HepG2 (cell line): ENCODE results near the gene SLX9. TPM values are rescaled to one million over a fixed set of nuclear protein-coding genes. Genes with fewer than 3 reads are reported as not detected.
A peak's percentile ranks its signal among the peaks of the same experiment; 100 is the strongest.

Source experiments
- AGO2 ChIP-seq: fragments of 200-400 bp; formaldehyde crosslinking; optimal IDR thresholded peaks from 2 replicates; pipeline ENCODE3; 2017; ENCODE audit warnings: mild to moderate bottlenecking, low read depth, low read length, moderate library complexity
- DNMT3B ChIP-seq: conservative IDR thresholded peaks from 2 replicates; pipeline ENCODE4 v1.6.1; 2016; ENCODE audit warnings: missing biosample characterization, control low read depth
- FOXO4 ChIP-seq: sonication (generic); formaldehyde crosslinking; conservative IDR thresholded peaks from 2 replicates; pipeline ENCODE4 v1.8.1; 2023; ENCODE audit warnings: missing genetic modification reagents
- GABPA ChIP-seq, 2 experiments: IDR thresholded peaks; 2 replicates each; pipeline ENCODE4 v1.6.1; 2011 to 2016; ENCODE audit warnings: low read depth in 2 of 2, low read length in 1 of 2, missing biosample characterization in 1 of 2, missing genetic modification characterization in 1 of 2
- GATAD1 ChIP-seq: IDR thresholded peaks from 2 replicates; pipeline ENCODE4 v1.6.1; 2016; ENCODE audit warnings: missing genetic modification reagents, missing compliant biosample characterization
- MXI1 ChIP-seq: IDR thresholded peaks from 3 replicates; pipeline ENCODE4 v1.6.1; 2012; ENCODE audit warnings: low read depth, low read length, inconsistent platforms, borderline replicate concordance
- NFE2L1 ChIP-seq: sonication (generic); formaldehyde crosslinking; IDR thresholded peaks from 2 replicates; pipeline ENCODE4 v1.4.0; 2020; ENCODE audit warnings: missing genetic modification reagents, mild to moderate bottlenecking, borderline replicate concordance
- REPIN1 ChIP-seq: sonication (generic); formaldehyde crosslinking; IDR thresholded peaks from 2 replicates; pipeline ENCODE4 v1.8.0; 2022; ENCODE audit warnings: missing genetic modification reagents, low read depth, mild to moderate bottlenecking, borderline replicate concordance
- RXRB ChIP-seq: IDR thresholded peaks from 2 replicates; pipeline ENCODE4 v1.6.1; 2016; ENCODE audit warnings: borderline replicate concordance, missing genetic modification reagents, missing compliant biosample characterization
- SALL1 ChIP-seq: sonication (generic); formaldehyde crosslinking; IDR thresholded peaks from 2 replicates; pipeline ENCODE4 v1.8.0; 2022; ENCODE audit warnings: mild to moderate bottlenecking, missing genetic modification reagents
- SSRP1 ChIP-seq: IDR thresholded peaks from 2 replicates; pipeline ENCODE4 v1.6.1; 2016; ENCODE audit warnings: control low read depth
- THAP8 ChIP-seq: sonication (generic); formaldehyde crosslinking; IDR thresholded peaks from 2 replicates; pipeline ENCODE4 v1.5.1; 2020; ENCODE audit warnings: missing genetic modification reagents, mild to moderate bottlenecking, borderline replicate concordance
- ZFP36 ChIP-seq: fragments of 150-350 bp; IDR thresholded peaks from 2 replicates; pipeline ENCODE4 v1.6.1; 2018; ENCODE audit warnings: borderline replicate concordance, low read length, low read depth; ENCODE audit not compliant: partially characterized antibody
- ZFP82 ChIP-seq: sonication (generic); formaldehyde crosslinking; IDR thresholded peaks from 2 replicates; pipeline ENCODE4 v1.5.1; 2020; ENCODE audit warnings: mild to moderate bottlenecking, missing genetic modification reagents, borderline replicate concordance
- ZNF160 ChIP-seq: sonication (generic); formaldehyde crosslinking; IDR thresholded peaks from 2 replicates; pipeline ENCODE4 v1.8.0; 2022; ENCODE audit warnings: mild to moderate bottlenecking, inconsistent platforms, missing genetic modification reagents
- ZNF276 ChIP-seq: sonication (generic); formaldehyde crosslinking; IDR thresholded peaks from 2 replicates; pipeline ENCODE4 v1.4.0; 2020; ENCODE audit warnings: mild to moderate bottlenecking, low read depth, missing genetic modification reagents
- ZNF432 ChIP-seq: sonication (generic); formaldehyde crosslinking; IDR thresholded peaks from 2 replicates; pipeline ENCODE4 v1.5.0; 2020; ENCODE audit warnings: missing genetic modification reagents, mild to moderate bottlenecking, borderline replicate concordance
- ZNF576 ChIP-seq: sonication (generic); formaldehyde crosslinking; IDR thresholded peaks from 2 replicates; pipeline ENCODE4 v1.4.0; 2020; ENCODE audit warnings: mild to moderate bottlenecking, missing genetic modification reagents
- ZNF766 ChIP-seq: sonication (generic); formaldehyde crosslinking; IDR thresholded peaks from 2 replicates; pipeline ENCODE4 v1.5.0; 2020; ENCODE audit warnings: missing genetic modification reagents, borderline replicate concordance
- ZNF780A ChIP-seq: sonication (generic); formaldehyde crosslinking; IDR thresholded peaks from 2 replicates; pipeline ENCODE4 v1.8.0; 2022; ENCODE audit warnings: mild to moderate bottlenecking, missing genetic modification reagents, moderate library complexity
- ZNF784 ChIP-seq: sonication (generic); formaldehyde crosslinking; IDR thresholded peaks from 2 replicates; pipeline ENCODE4 v1.5.1; 2020; ENCODE audit warnings: missing genetic modification reagents, mild to moderate bottlenecking, borderline replicate concordance
- polyA plus RNA-seq, 8 experiments: library from polyadenylated mRNA; depleted of rRNA in 3 of 8; stranded (reverse) in 7 of 8; unstranded in 1 of 8; fragments of >200 nt; fragmentation: Illumina TruSeq in 4 of 8; extraction: Trizol in 4 of 8; gene quantifications; 2 replicates each; pipeline versions ENCODE4 v1.2.1 to v1.2.3, GENCODE V29; 2011 to 2016; ENCODE audit warnings: low read depth in 4 of 8, missing spikeins in 1 of 8, mixed read lengths in 1 of 8; ENCODE audit not compliant: insufficient read depth in 1 of 8
- total RNA-seq, 5 experiments: library from RNA; depleted of rRNA; stranded (reverse); fragments of >200 nt; fragmentation: Illumina TruSeq; extraction: Trizol; gene quantifications; 2 replicates each; pipeline ENCODE4 v1.2.3, GENCODE V29; 2016; ENCODE audit warnings: low read depth in 1 of 5
- TF ChIP-seq, protein P1 (sequence below): sonication (generic); formaldehyde crosslinking; IDR thresholded peaks from 2 replicates; pipeline ENCODE4 v1.4.0; 2020; ENCODE audit warnings: mild to moderate bottlenecking, missing genetic modification reagents

SLX9 gene
- total and polyA plus RNA-seq, 2 of the 13 experiments (the other 11 are each of a cell fraction or from before 2014, with no cell fraction given): 21.0 to 47.1 TPM

DNA sequence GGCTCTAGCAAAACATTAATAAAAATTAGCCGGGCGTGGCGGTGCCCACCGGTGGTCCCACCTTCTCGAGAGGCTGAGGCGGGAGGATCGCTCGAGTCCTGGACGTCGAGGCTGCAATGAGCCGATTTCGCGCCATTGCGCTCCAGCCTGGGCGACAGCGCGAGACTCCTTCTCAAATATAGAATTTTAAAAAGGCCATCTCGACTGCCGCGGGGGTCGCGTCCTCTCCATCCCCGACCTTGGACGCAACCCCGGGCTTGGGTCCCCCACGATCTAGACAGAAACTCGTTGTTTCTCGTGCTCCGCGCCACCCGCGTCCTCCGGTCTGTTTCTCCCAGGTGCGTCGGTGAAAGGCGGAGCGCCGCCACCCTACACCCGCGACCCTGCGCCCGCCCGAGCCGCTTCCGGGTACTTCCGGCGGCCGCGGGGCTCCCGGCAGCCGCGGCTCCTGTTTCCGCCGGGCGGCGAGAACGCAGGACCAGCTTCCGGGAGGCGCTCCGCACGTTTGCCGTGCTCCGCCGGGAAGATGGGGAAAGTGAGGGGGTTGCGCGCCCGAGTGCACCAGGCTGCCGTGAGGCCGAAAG, at the start of gene SLX9 (continued):
- peak; percentile 88; the same call in 1 of the 2 replicates for TF ChIP-seq ZNF576 (CRISPR knock-in tag)
- no peak for TF ChIP-seq SSRP1
- TF ChIP-seq ZNF766 (CRISPR knock-in tag): 0 out of 2 replicates have a peak, but pooled peaks have one; percentile 28
- TF ChIP-seq MXI1: peak; percentile 93
- TF ChIP-seq SALL1: peak; percentile 91
- peak; percentile 75; the same call in 1 of the 2 replicates for TF ChIP-seq NFE2L1 (CRISPR knock-in tag)
- TF ChIP-seq REPIN1 (CRISPR knock-in tag): peak; percentile 79
- TF ChIP-seq THAP8 (CRISPR knock-in tag): no peak; the same call in 1 of the 2 replicates
- TF ChIP-seq, protein P1, sequence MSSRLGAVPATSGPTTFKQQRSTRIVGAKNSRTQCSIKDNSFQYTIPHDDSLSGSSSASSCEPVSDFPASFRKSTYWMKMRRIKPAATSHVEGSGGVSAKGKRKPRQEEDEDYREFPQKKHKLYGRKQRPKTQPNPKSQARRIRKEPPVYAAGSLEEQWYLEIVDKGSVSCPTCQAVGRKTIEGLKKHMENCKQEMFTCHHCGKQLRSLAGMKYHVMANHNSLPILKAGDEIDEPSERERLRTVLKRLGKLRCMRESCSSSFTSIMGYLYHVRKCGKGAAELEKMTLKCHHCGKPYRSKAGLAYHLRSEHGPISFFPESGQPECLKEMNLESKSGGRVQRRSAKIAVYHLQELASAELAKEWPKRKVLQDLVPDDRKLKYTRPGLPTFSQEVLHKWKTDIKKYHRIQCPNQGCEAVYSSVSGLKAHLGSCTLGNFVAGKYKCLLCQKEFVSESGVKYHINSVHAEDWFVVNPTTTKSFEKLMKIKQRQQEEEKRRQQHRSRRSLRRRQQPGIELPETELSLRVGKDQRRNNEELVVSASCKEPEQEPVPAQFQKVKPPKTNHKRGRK: 0 out of 2 replicates have a peak, but pooled peaks have one; percentile 61
- peak; percentile 97 for TF ChIP-seq GATAD1
- peak; percentile 7 for TF ChIP-seq ZFP36
- no peak for TF ChIP-seq RXRB (CRISPR knock-in tag)
- TF ChIP-seq DNMT3B: peak; percentile 16; the same call in 1 of the 2 replicates
- TF ChIP-seq ZNF432: no peak
- TF ChIP-seq ZNF780A (CRISPR knock-in tag): peak; percentile 76; the same call in 1 of the 2 replicates
- 0 out of 2 replicates have a peak, but pooled peaks have one; percentile 24 for TF ChIP-seq ZFP82 (CRISPR knock-in tag)
- 0 out of 2 replicates have a peak, but pooled peaks have one; percentile 81 for TF ChIP-seq ZNF276 (CRISPR knock-in tag)
- TF ChIP-seq ZNF784 (CRISPR knock-in tag): peak; percentile 68
- peak; percentile 86 for TF ChIP-seq ZNF160
- no peak for TF ChIP-seq FOXO4 (CRISPR knock-in tag)
- TF ChIP-seq GABPA (IDR thresholded peaks at IDR 0.05; ENCODE audit: low read depth, low read length): peak; percentile 98
- peak; percentile 91 for TF ChIP-seq GABPA (CRISPR knock-in tag; IDR thresholded peaks at IDR 0.05; ENCODE audit: low read depth)
- TF ChIP-seq AGO2: no peak
